A673 (cell line): Measurements from ENCODE around the gene PRKCA. TPM values are rescaled to one million over a fixed set of nuclear protein-coding genes. Genes with fewer than 3 reads are reported as not detected.

Experiments used
- BruUV-seq: library from RNA; stranded (reverse); fragments of 400-500 nt; replicated peaks from 2 replicates; lab custom pipeline; 2021; lab: Mats Ljungman, UMichigan
- CTCF ChIA-PET: fragments of 300-600 bp; sonication (Branson Sonifier 250); formaldehyde crosslinking; loops from one replicate; lab custom pipeline; 2022; ENCODE audit warnings: antibody characterized with exemption; lab: Charles Lee
- POLR2A ChIA-PET: fragments of 300-600 bp; sonication (Branson Sonifier 250); formaldehyde crosslinking; loops from one replicate; lab custom pipeline; 2022; ENCODE audit warnings: antibody characterized with exemption; ENCODE audit not compliant: low non-redundant PET; lab: Charles Lee
- DNase-seq: peaks from one replicate; pipeline ENCODE4 v3.0.0-alpha.2; 2015; ENCODE audit warnings: low spot score
- H3K27ac ChIP-seq: fragments of 200-600 bp; sonication (generic); 2 replicates; pipeline ENCODE4 v1.5.1; 2016; ENCODE audit warnings: mixed run types, low read depth, mild to moderate bottlenecking, mixed read lengths, antibody characterized with exemption, low read length; ENCODE audit not compliant: poor library complexity, severe bottlenecking
- H3K27me3 ChIP-seq: fragments of 200-600 bp; sonication (generic); replicated peaks from 2 replicates; pipeline ENCODE4 v1.6.1; 2017; ENCODE audit warnings: mixed run types, low read depth, mild to moderate bottlenecking, mixed read lengths, antibody characterized with exemption, low read length; ENCODE audit not compliant: insufficient read depth, poor library complexity
- H3K36me3 ChIP-seq: fragments of 200-600 bp; sonication (generic); 2 replicates; pipeline ENCODE4 v1.6.1; 2016; ENCODE audit warnings: mixed run types, mild to moderate bottlenecking, mixed read lengths, antibody characterized with exemption, low read length; ENCODE audit not compliant: insufficient read depth, poor library complexity, severe bottlenecking
- H3K4me1 ChIP-seq: fragments of 200-600 bp; sonication (generic); 2 replicates; pipeline ENCODE4 v1.6.1; 2017; ENCODE audit warnings: mixed run types, mild to moderate bottlenecking, mixed read lengths, antibody characterized with exemption, low read length; ENCODE audit not compliant: insufficient read depth, poor library complexity, severe bottlenecking
- H3K4me3 ChIP-seq: fragments of 200-600 bp; sonication (generic); 2 replicates; pipeline ENCODE4 v1.5.1; 2016; ENCODE audit warnings: low read depth, mixed run types, mild to moderate bottlenecking, mixed read lengths, low read length; ENCODE audit not compliant: poor library complexity, severe bottlenecking
- H3K9me3 ChIP-seq: fragments of 200-600 bp; sonication (generic); 2 replicates; pipeline ENCODE4 v1.6.1; 2016; ENCODE audit warnings: mixed run types, low read depth, mild to moderate bottlenecking, mixed read lengths, antibody characterized with exemption, low read length; ENCODE audit not compliant: poor library complexity, severe bottlenecking
- CTCF ChIP-seq: fragments of 300-800, 200-600 bp; sonication (generic); conservative IDR thresholded peaks from 2 replicates; pipeline ENCODE4 v1.5.1; 2017; ENCODE audit warnings: low read depth, mild to moderate bottlenecking, antibody characterized with exemption, low read length, moderate library complexity, mixed read lengths
- EZH2 ChIP-seq: fragments of 200-600 bp; sonication (generic); IDR thresholded peaks from 2 replicates; pipeline ENCODE4 v1.6.1; 2017; ENCODE audit warnings: borderline replicate concordance, low read depth, mild to moderate bottlenecking, mixed read lengths, antibody characterized with exemption, low read length; ENCODE audit not compliant: poor library complexity, severe bottlenecking
- intact Hi-C: fragments of 100-400 bp; cut with micrococcal nuclease; formaldehyde crosslinking; loops from one replicate; pipeline ENCODE4 v1.10.0; 2022; ENCODE audit not compliant: unreplicated experiment
- total RNA-seq: library from RNA; stranded (reverse); gene quantifications from 2 replicates; pipeline ENCODE4 v1.2.3, GENCODE V29; 2021

PRKCA gene
- total RNA-seq, 1 experiment from 2014 or later = 16.3 TPM

- Histone ChIP-seq H3K36me3 (no peaks in the 10 kb centered on the region), H3K9me3 (no peaks in the 10 kb centered on the region), H3K27ac (no peak overlapping the region), H3K4me3 (no peak overlapping the region), H3K4me1 (peaks cover 10% of the 10 kb centered on the region), H3K27me3 (no peaks in the 10 kb centered on the region)
- TF ChIP-seq CTCF (no peak), EZH2 (no peak)
- ChIA-PET CTCF (no interaction called here), POLR2A (no interaction called here)
- DNase-seq = no peak
- intact Hi-C loops = loop anchor here (10.0 kb wide), 1 partner anchor 117 kb away; the partner anchor contains the start of gene PRKCA
- no TSS peak for BruUV-seq
These were observed 119.8 kb downstream of the PRKCA start for GRCh38 chr17:66422186-66422585.

GRCh38 chr17:66423056-66423955 lies 120.9 kb downstream of the PRKCA start:
- Histone ChIP-seq H3K36me3 (no peaks in the 10 kb centered on the region), H3K4me3 (no peak overlapping the region), H3K4me1 (peaks cover 10% of the 10 kb centered on the region), H3K27me3 (no peaks in the 10 kb centered on the region), H3K27ac (peak overlapping the region; percentile 26), H3K9me3 (no peaks in the 10 kb centered on the region)
- TF ChIP-seq CTCF = no peak
- no peak for TF ChIP-seq EZH2
- BruUV-seq = no TSS peak
- CTCF ChIA-PET = no interaction called here
- POLR2A ChIA-PET = no interaction called here
- intact Hi-C loops = loop anchor here (10.0 kb wide), 1 partner anchor 119 kb away; the partner anchor contains the start of gene PRKCA
- DNase-seq = peak; percentile 38

- H3K4me1 ChIP-seq = peaks cover 11% of the 10 kb centered on the region
- intact Hi-C loops = loop anchor here (5.0 to 10.0 kb wide), 2 partner anchors 121 to 224 kb away; partner anchors contain the start of gene PRKCA
- BruUV-seq = no TSS peak
- POLR2A ChIA-PET = no interaction called here
- no peaks in the 10 kb centered on the region for H3K27me3 ChIP-seq
- H3K4me3 ChIP-seq = no peak overlapping the region
- TF ChIP-seq EZH2 (no peak), CTCF (no peak)
- H3K9me3 ChIP-seq = no peaks in the 10 kb centered on the region
- H3K27ac ChIP-seq = no peak overlapping the region
- H3K36me3 ChIP-seq = no peaks in the 10 kb centered on the region
- DNase-seq = no peak
- CTCF ChIA-PET = no interaction called here
These were observed 123.5 kb downstream of the PRKCA start for GRCh38 chr17:66425756-66426396.
